ENCODE results near the gene GPR18. TPM values are rescaled to one million over a fixed set of nuclear protein-coding genes. Genes with fewer than 3 reads are reported as not detected.
A peak's percentile ranks its signal among the peaks of the same experiment; 100 is the strongest.

Gene GPR18
- total RNA-seq, 1 donor = not detected

GRCh38 chr13:99277629-99278028 lies 19.4 kb upstream of the GPR18 start:
- no peak for TF ChIP-seq CTCF (IDR thresholded peaks at IDR 0.05; ENCODE audit: insufficient read depth, low read length)
- DNase-seq (ENCODE audit: low read depth) = no peak
- H3K4me3 ChIP-seq (ENCODE audit: low read depth, low read length) = no peak overlapping the region

GRCh38 chr13:99276706-99277105 lies 18.5 kb upstream of the GPR18 start:
- TF ChIP-seq CTCF (IDR thresholded peaks at IDR 0.05; ENCODE audit: insufficient read depth, low read length) = peak; percentile 10
- no peak for DNase-seq (ENCODE audit: low read depth)
- no peak overlapping the region for H3K4me3 ChIP-seq (ENCODE audit: low read depth, low read length)

GRCh38 chr13:99275093-99275469 lies 16.9 kb upstream of the GPR18 start:
- peak; percentile 54 for DNase-seq (ENCODE audit: low read depth)
- TF ChIP-seq CTCF (IDR thresholded peaks at IDR 0.05; ENCODE audit: insufficient read depth, low read length) = no peak
- no peak overlapping the region for H3K4me3 ChIP-seq (ENCODE audit: low read depth, low read length)

GRCh38 chr13:99273128-99273527 lies 14.9 kb upstream of the GPR18 start:
- no peak for TF ChIP-seq CTCF (IDR thresholded peaks at IDR 0.05; ENCODE audit: insufficient read depth, low read length)
- no peak overlapping the region for H3K4me3 ChIP-seq (ENCODE audit: low read depth, low read length)
- no peak for DNase-seq (ENCODE audit: low read depth)

- H3K4me3 ChIP-seq (ENCODE audit: low read depth, low read length) = no peak overlapping the region
- no peak for TF ChIP-seq CTCF (IDR thresholded peaks at IDR 0.05; ENCODE audit: insufficient read depth, low read length)
- no peak for DNase-seq (ENCODE audit: low read depth)
Observed at GRCh38 chr13:99272481-99272880, 14.3 kb upstream of the GPR18 start.

GRCh38 chr13:99271249-99271648 lies 13.1 kb upstream of the GPR18 start:
- H3K4me3 ChIP-seq (ENCODE audit: low read depth, low read length) = no peak overlapping the region
- TF ChIP-seq CTCF (IDR thresholded peaks at IDR 0.05; ENCODE audit: insufficient read depth, low read length) = no peak
- no peak for DNase-seq (ENCODE audit: low read depth)

- no peak overlapping the region for H3K4me3 ChIP-seq (ENCODE audit: low read depth, low read length)
- TF ChIP-seq CTCF (IDR thresholded peaks at IDR 0.05; ENCODE audit: insufficient read depth, low read length) = no peak
- no peak for DNase-seq (ENCODE audit: low read depth)
Observed at GRCh38 chr13:99270518-99270917, 12.3 kb upstream of the GPR18 start.
